ENCODE results near the gene CADM4.

- TF ChIP-seq CEBPB (IDR thresholded peaks at IDR 0.05; ENCODE audit: low read depth, low read length) (0 out of 2 replicates have a peak, but pooled peaks have one; percentile 25), EGR1 (IDR thresholded peaks at IDR 0.05; ENCODE audit: borderline replicate concordance, low read depth, low read length) (no peak)
Observed at GRCh38 chr19:43619262-43620060, 20.2 kb downstream of the CADM4 start, which contains the start of gene ZNF428.
